H9 (cell line): ENCODE measurements around the gene ST6GALNAC2. TPM values are rescaled to one million over a fixed set of nuclear protein-coding genes. Genes with fewer than 3 reads are reported as not detected.

Experiments used
- DNase-seq: peaks from one replicate; pipeline ENCODE4 v3.0.0-alpha.2; 2017
- H2AFZ ChIP-seq: one replicate; pipeline ENCODE4 v1.6.1; 2013; ENCODE audit warnings: mild to moderate bottlenecking, low read length, control low read depth, moderate library complexity
- H2AK5ac ChIP-seq: 2 replicates; pipeline ENCODE4 v1.6.1; 2013; ENCODE audit warnings: low read length, control low read depth, mixed read lengths; ENCODE audit not compliant: insufficient read length
- H2BK120ac ChIP-seq: one replicate; pipeline ENCODE4 v1.6.1; 2013; ENCODE audit warnings: low read depth, mild to moderate bottlenecking, low read length, control low read depth, inconsistent platforms; ENCODE audit not compliant: poor library complexity, severe bottlenecking
- H2BK12ac ChIP-seq: 2 replicates; pipeline ENCODE4 v1.6.1; 2013; ENCODE audit warnings: low read length, control low read depth, mixed read lengths, low read depth; ENCODE audit not compliant: insufficient read length
- H2BK15ac ChIP-seq: 2 replicates; pipeline ENCODE4 v1.6.1; 2013; ENCODE audit warnings: low read depth, low read length, control low read depth
- H2BK20ac ChIP-seq: one replicate; pipeline ENCODE4 v1.6.1; 2013; ENCODE audit warnings: low read depth, mild to moderate bottlenecking, low read length, control low read depth, inconsistent platforms; ENCODE audit not compliant: poor library complexity, severe bottlenecking
- H2BK5ac ChIP-seq: 2 replicates; pipeline ENCODE4 v1.6.1; 2013; ENCODE audit warnings: low read length, control low read depth, mixed read lengths; ENCODE audit not compliant: insufficient read length
- H3K14ac ChIP-seq: 2 replicates; pipeline ENCODE4 v1.6.1; 2013; ENCODE audit warnings: low read length, control low read depth; ENCODE audit not compliant: insufficient read depth
- H3K18ac ChIP-seq: 2 replicates; pipeline ENCODE4 v1.6.1; 2013; ENCODE audit warnings: low read depth, mild to moderate bottlenecking, mixed read lengths, low read length, control low read depth; ENCODE audit not compliant: insufficient read length
- H3K23ac ChIP-seq: 2 replicates; pipeline ENCODE4 v1.6.1; 2013; ENCODE audit warnings: low read length, control low read depth, mixed read lengths, low read depth; ENCODE audit not compliant: insufficient read length
- H3K23me2 ChIP-seq: 2 replicates; pipeline ENCODE4 v1.6.1; 2013; ENCODE audit warnings: low read depth, mild to moderate bottlenecking, mixed read lengths, low read length, control low read depth; ENCODE audit not compliant: insufficient read length, poor library complexity, severe bottlenecking
- H3K27ac ChIP-seq: 2 replicates; pipeline ENCODE4 v1.5.1; 2013; ENCODE audit warnings: low read length, control low read depth, mixed read lengths, low read depth; ENCODE audit not compliant: insufficient read length
- H3K27me3 ChIP-seq: 2 replicates; pipeline ENCODE4 v1.6.1; 2013; ENCODE audit warnings: low read length, control low read depth, inconsistent platforms; ENCODE audit not compliant: insufficient read depth
- H3K4ac ChIP-seq: 2 replicates; pipeline ENCODE4 v1.6.1; 2013; ENCODE audit warnings: low read depth, mild to moderate bottlenecking, control low read depth, inconsistent platforms, low read length, moderate library complexity
- H3K4me1 ChIP-seq: 2 replicates; pipeline ENCODE4 v1.6.1; 2013; ENCODE audit warnings: low read length, control low read depth, inconsistent platforms; ENCODE audit not compliant: insufficient read depth
- H3K4me2 ChIP-seq: 2 replicates; pipeline ENCODE4 v1.6.1; 2013; ENCODE audit warnings: low read length, control low read depth, mixed read lengths; ENCODE audit not compliant: insufficient read length, insufficient read depth
- H3K56ac ChIP-seq: 2 replicates; pipeline ENCODE4 v1.6.1; 2013; ENCODE audit warnings: low read depth, mild to moderate bottlenecking, mixed read lengths, low read length, control low read depth; ENCODE audit not compliant: insufficient read length
- H3K79me1 ChIP-seq: 2 replicates; pipeline ENCODE4 v1.6.1; 2013; ENCODE audit warnings: low read depth, mild to moderate bottlenecking, moderate library complexity, low read length, control low read depth, inconsistent platforms; ENCODE audit not compliant: insufficient read depth, poor library complexity, severe bottlenecking
- H3K79me2 ChIP-seq: 2 replicates; pipeline ENCODE4 v1.6.1; 2013; ENCODE audit warnings: low read length, control low read depth, inconsistent platforms; ENCODE audit not compliant: insufficient read depth
- H3K9ac ChIP-seq: 2 replicates; pipeline ENCODE4 v1.6.1; 2013; ENCODE audit warnings: low read length, control low read depth, mixed read lengths; ENCODE audit not compliant: insufficient read length; ENCODE audit errors: extremely low read depth
- H3K9me3 ChIP-seq: one replicate; pipeline ENCODE4 v1.6.1; 2013; ENCODE audit warnings: low read depth, low read length, inconsistent platforms; ENCODE audit not compliant: control insufficient read depth
- H3T11ph ChIP-seq: one replicate; pipeline ENCODE4 v1.6.1; 2013; ENCODE audit warnings: mild to moderate bottlenecking, low read length, control low read depth, inconsistent platforms
- H4K20me1 ChIP-seq: one replicate; pipeline ENCODE4 v1.6.1; 2013; ENCODE audit not compliant: control insufficient read depth, insufficient read length, insufficient read depth
- H4K5ac ChIP-seq: 2 replicates; pipeline ENCODE4 v1.6.1; 2013; ENCODE audit warnings: low read depth, mild to moderate bottlenecking, mixed read lengths, low read length, control low read depth; ENCODE audit not compliant: insufficient read length
- H4K8ac ChIP-seq: replicated peaks from 2 replicates; pipeline ENCODE4 v1.6.1; 2013; ENCODE audit warnings: low read length, control low read depth, mixed read lengths, low read depth; ENCODE audit not compliant: insufficient read length
- H4K91ac ChIP-seq: 2 replicates; pipeline ENCODE4 v1.6.1; 2013; ENCODE audit warnings: low read depth, mild to moderate bottlenecking, moderate library complexity, mixed read lengths, low read length, control low read depth; ENCODE audit not compliant: insufficient read length
- H3K27ac Mint-ChIP-seq, 3 experiments: 2 replicates in 2 of 3; 3 replicates in 1 of 3; pipeline ENCODE4 v1.8.0; 2020 to 2021; ENCODE audit warnings: mixed read lengths in 3 of 3, mild to moderate bottlenecking in 1 of 3, moderate library complexity in 1 of 3
- H3K27me3 Mint-ChIP-seq: 2 replicates; pipeline ENCODE4 v1.8.0; 2021; ENCODE audit warnings: low read depth, mild to moderate bottlenecking, moderate library complexity, mixed read lengths
- H3K36me3 Mint-ChIP-seq, 3 experiments: 2 replicates in 2 of 3; 3 replicates in 1 of 3; pipeline ENCODE4 v1.8.0; 2020 to 2021; ENCODE audit warnings: low read depth in 3 of 3, mixed read lengths in 3 of 3; ENCODE audit not compliant: insufficient read depth in 1 of 3
- H3K4me1 Mint-ChIP-seq, 2 experiments: 2 replicates each; pipeline ENCODE4 v1.8.0; 2020; ENCODE audit warnings: mixed read lengths in 2 of 2
- H3K4me3 Mint-ChIP-seq, 2 experiments: 2 replicates in 1 of 2; 3 replicates in 1 of 2; pipeline ENCODE4 v1.8.0; 2020 to 2021; ENCODE audit warnings: mild to moderate bottlenecking in 2 of 2, mixed read lengths in 2 of 2, moderate library complexity in 1 of 2
- H3K9me3 Mint-ChIP-seq, 2 experiments: 2 replicates in 1 of 2; 3 replicates in 1 of 2; pipeline ENCODE4 v1.8.0; 2020; ENCODE audit warnings: mild to moderate bottlenecking in 2 of 2, mixed read lengths in 2 of 2, moderate library complexity in 1 of 2
- CTCF ChIP-seq: fragments of 200-600 bp; sonication (generic); conservative IDR thresholded peaks from 3 replicates; pipeline ENCODE4 v1.8.0; 2021; ENCODE audit warnings: antibody characterized with exemption, mild to moderate bottlenecking
- WGBS: extraction: QIAGEN DNeasy Blood & Tissue Kit; methylation state at CpG from one replicate; pipeline ENCODE4 v1.1.7; 2013; ENCODE audit warnings: missing lambda C conversion rate, low lambda C conversion rate, mixed read lengths; ENCODE audit not compliant: insufficient read length; ENCODE audit errors: extremely low coverage; 5-methylcytosine and 5-hydroxymethylcytosine counted together
- total RNA-seq: library from RNA; stranded (reverse); gene quantifications from 2 replicates; pipeline ENCODE4 v1.2.1, GENCODE V29; 2021

ST6GALNAC2 gene
- total RNA-seq, 1 experiment from 2014 or later: 0.46 TPM

DNA sequence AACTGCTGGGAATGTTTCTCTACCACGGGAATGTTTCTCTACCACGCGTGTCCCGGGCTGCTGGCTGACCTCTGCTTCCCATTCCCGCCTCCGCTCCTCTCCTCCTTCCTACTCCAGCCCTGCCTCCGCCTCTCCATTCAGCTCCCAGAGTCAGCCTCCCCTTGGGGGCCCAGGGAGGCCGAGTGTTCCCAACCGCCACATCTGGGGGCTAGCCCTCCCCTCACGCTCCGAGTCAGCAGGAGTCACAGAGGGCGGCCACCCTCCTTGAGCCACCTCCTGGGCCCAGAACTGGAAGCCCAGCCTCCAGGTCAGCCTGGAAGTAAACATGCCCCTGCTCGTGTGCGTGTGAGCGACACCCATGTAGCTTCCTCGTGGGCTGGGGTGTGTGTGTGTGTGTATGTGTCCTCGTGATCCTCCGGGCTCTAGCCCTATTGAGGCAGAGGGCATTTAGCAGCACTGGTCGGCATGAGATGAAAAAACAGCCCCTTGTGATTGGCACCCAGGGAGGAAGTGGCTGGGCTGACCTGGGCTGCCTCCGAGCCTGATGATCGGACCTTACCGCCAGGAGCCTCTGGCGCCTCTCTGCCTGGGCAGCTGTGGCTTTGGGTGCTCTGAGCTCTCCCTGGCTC lies 55.5 kb downstream of the ST6GALNAC2 start:
- Histone ChIP-seq H4K8ac (no peak overlapping the region), H2BK12ac (no peak overlapping the region), H4K91ac (no peak overlapping the region), H3K9ac (no peak overlapping the region), H3K23me2 (no peaks in the 10 kb centered on the region), H2BK15ac (no peak overlapping the region), H3K27me3 (no peaks in the 10 kb centered on the region; the same call in 1 of the 2 replicates), H3K79me2 (no peaks in the 10 kb centered on the region), H3K14ac (peak overlapping the region; percentile 45; the same call in 1 of the 2 replicates), H3K9me3 (no peaks in the 10 kb centered on the region), H3T11ph (no peak overlapping the region), H2BK5ac (no peak overlapping the region), H2BK120ac (no peak overlapping the region), H4K20me1 (no peaks in the 10 kb centered on the region), H3K4me1 (peaks cover 4% of the 10 kb centered on the region; the same call in 1 of the 2 replicates), H3K56ac (no peak overlapping the region), H3K23ac (no peak overlapping the region), H2AK5ac (no peak overlapping the region), H3K4me2 (no peak overlapping the region), H4K5ac (no peak overlapping the region), H3K4ac (no peak overlapping the region), H3K27ac (no peak overlapping the region), H2BK20ac (no peak overlapping the region), H2AFZ (no peak overlapping the region), H3K18ac (no peak overlapping the region), H3K79me1 (no peaks in the 10 kb centered on the region)
- Mint-ChIP-seq H3K9me3 (no peaks in the 10 kb centered on the region), H3K27me3 (peaks cover 25% of the 10 kb centered on the region), H3K4me3 (peak overlapping the region in 1 of 2 experiments; percentile 26; a peak in 1 of 5 replicates), H3K27ac (peak overlapping the region in 1 of 3 experiments; percentile 27; a peak in 2 of 7 replicates), H3K4me1 (peaks cover 16 to 32% of the 10 kb centered on the region in 2 experiments), H3K36me3 (no peaks in the 10 kb centered on the region)
- no peak for TF ChIP-seq CTCF
- DNase-seq: no peak
- no CpG with 5 or more reads among the region's 23 CpGs for WGBS
